OCI-LY3 (cell line): ENCODE measurements around the gene ZKSCAN1.

Experiments used
- H2AFZ ChIP-seq: fragments of 200-600, 300-600 bp; shearing (Covaris generic); 2 replicates; pipeline ENCODE4 v1.6.0; 2014; ENCODE audit warnings: antibody characterized with exemption, low read depth, low read length
- H3K27ac ChIP-seq: fragments of 200-600, 300-600 bp; sonication (generic); 2 replicates; pipeline ENCODE4 v1.5.1; 2014; ENCODE audit warnings: mild to moderate bottlenecking, low read length, moderate library complexity, mixed read lengths
- H3K27me3 ChIP-seq: fragments of 200-600, 300-600 bp; sonication (generic); 2 replicates; pipeline ENCODE4 v1.6.1; 2014; ENCODE audit warnings: low read depth, low read length, mixed read lengths
- H3K36me3 ChIP-seq: fragments of 200-600, 300-600 bp; sonication (generic); replicated peaks from 2 replicates; pipeline ENCODE3; 2014; ENCODE audit warnings: low read depth, low read length, mixed read lengths
- H3K4me1 ChIP-seq: fragments of 300-600, 200-600 bp; sonication (generic); 2 replicates; pipeline ENCODE4 v1.6.1; 2014; ENCODE audit warnings: low read length, mixed read lengths
- H3K4me2 ChIP-seq: fragments of 200-600, 300-600 bp; sonication (generic); 2 replicates; pipeline ENCODE4 v1.6.1; 2014; ENCODE audit warnings: low read length, mixed read lengths
- H3K4me3 ChIP-seq: fragments of 300-600, 200-600 bp; sonication (generic); 2 replicates; pipeline ENCODE4 v1.5.1; 2014; ENCODE audit warnings: antibody characterized with exemption, mild to moderate bottlenecking, low read length, moderate library complexity
- H3K79me2 ChIP-seq: fragments of 300-600, 200-600 bp; shearing (Covaris generic); 2 replicates; pipeline ENCODE4 v1.6.1; 2014; ENCODE audit warnings: mild to moderate bottlenecking, low read length, mixed read lengths
- H3K9ac ChIP-seq: fragments of 300-600, 200-600 bp; shearing (Covaris generic); 2 replicates; pipeline ENCODE4 v1.6.0; 2014; ENCODE audit warnings: mild to moderate bottlenecking, low read length, moderate library complexity
- H3K9me3 ChIP-seq: fragments of 200-600, 300-600 bp; shearing (Covaris generic); 2 replicates; pipeline ENCODE4 v1.6.1; 2014; ENCODE audit warnings: low read length, mixed read lengths; ENCODE audit not compliant: insufficient read depth
- H4K20me1 ChIP-seq: fragments of 200-600, 300-600 bp; sonication (generic); 2 replicates; pipeline ENCODE4 v1.6.1; 2016; ENCODE audit warnings: low read length, mixed read lengths; ENCODE audit not compliant: insufficient read depth
- CTCF ChIP-seq: fragments of 200-600, 300-600 bp; sonication (generic); IDR thresholded peaks from 2 replicates; pipeline ENCODE4 v1.5.1; 2014; ENCODE audit warnings: antibody characterized with exemption, low read length, low read depth
- EZH2phosphoT487 ChIP-seq: fragments of 200-600 bp; shearing (Covaris generic); IDR thresholded peaks from 2 replicates; pipeline ENCODE4 v1.6.1; 2018; ENCODE audit warnings: antibody characterized with exemption, mixed run types, low read depth

The ZKSCAN1 gene

GRCh38 chr7:100082978-100083377 is 67.6 kb downstream of the ZKSCAN1 start:
- no peak overlapping the region for H3K27ac ChIP-seq
- peaks cover 36% of the 10 kb centered on the region for H3K79me2 ChIP-seq
- TF ChIP-seq EZH2phosphoT487 (no peak), CTCF (no peak)
- H4K20me1 ChIP-seq: no peaks in the 10 kb centered on the region
- H3K27me3 ChIP-seq: peaks cover 12% of the 10 kb centered on the region; the same call in 1 of the 2 replicates
- H3K4me3 ChIP-seq: peak overlapping the region; percentile 99
- no peak overlapping the region; the same call in 1 of the 2 replicates for H3K9ac ChIP-seq
- peaks cover 12% of the 10 kb centered on the region for H3K4me1 ChIP-seq
- H3K36me3 ChIP-seq: peaks cover 13% of the 10 kb centered on the region
- peak overlapping the region; percentile 62; the same call in 1 of the 2 replicates for H2AFZ ChIP-seq
- peak overlapping the region; percentile 86 for H3K4me2 ChIP-seq
- no peaks in the 10 kb centered on the region for H3K9me3 ChIP-seq

- H3K27ac ChIP-seq: no peak overlapping the region
- H3K9me3 ChIP-seq: no peaks in the 10 kb centered on the region
- TF ChIP-seq CTCF (no peak), EZH2phosphoT487 (no peak)
- no peaks in the 10 kb centered on the region for H3K36me3 ChIP-seq
- H3K79me2 ChIP-seq: peaks cover 20% of the 10 kb centered on the region
- no peak overlapping the region for H2AFZ ChIP-seq
- H3K9ac ChIP-seq: no peak overlapping the region
- no peak overlapping the region for H3K4me2 ChIP-seq
- peaks cover 12% of the 10 kb centered on the region; the same call in 1 of the 2 replicates for H3K27me3 ChIP-seq
- peaks cover 17% of the 10 kb centered on the region for H3K4me1 ChIP-seq
- no peak overlapping the region for H3K4me3 ChIP-seq
- H4K20me1 ChIP-seq: no peaks in the 10 kb centered on the region
Measured at GRCh38 chr7:100085515-100085914, 70.1 kb downstream of the ZKSCAN1 start.

- peaks cover 14% of the 10 kb centered on the region for H3K36me3 ChIP-seq
- H3K27ac ChIP-seq: no peak overlapping the region
- no peak overlapping the region for H3K4me3 ChIP-seq
- H3K9ac ChIP-seq: no peak overlapping the region
- H3K9me3 ChIP-seq: no peaks in the 10 kb centered on the region
- H3K27me3 ChIP-seq: peaks cover 12% of the 10 kb centered on the region; the same call in 1 of the 2 replicates
- no peak overlapping the region for H2AFZ ChIP-seq
- H3K4me2 ChIP-seq: no peak overlapping the region
- TF ChIP-seq CTCF (no peak), EZH2phosphoT487 (no peak)
- peaks cover 16% of the 10 kb centered on the region for H3K4me1 ChIP-seq
- H4K20me1 ChIP-seq: no peaks in the 10 kb centered on the region
- peaks cover 9% of the 10 kb centered on the region for H3K79me2 ChIP-seq
Measured at GRCh38 chr7:100087055-100087750, 71.8 kb downstream of the ZKSCAN1 start.

GRCh38 chr7:100088095-100088620 is 72.8 kb downstream of the ZKSCAN1 start:
- peak overlapping the region; percentile 93 for H3K4me2 ChIP-seq
- H3K27ac ChIP-seq: peak overlapping the region; percentile 55
- peaks cover 4% of the 10 kb centered on the region; the same call in 1 of the 2 replicates for H4K20me1 ChIP-seq
- H3K4me3 ChIP-seq: peak overlapping the region; percentile 90
- peaks cover 12% of the 10 kb centered on the region; the same call in 1 of the 2 replicates for H3K27me3 ChIP-seq
- H2AFZ ChIP-seq: peak overlapping the region; percentile 65; the same call in 1 of the 2 replicates
- peaks cover 11% of the 10 kb centered on the region for H3K4me1 ChIP-seq
- TF ChIP-seq CTCF: no peak
- no peak for TF ChIP-seq EZH2phosphoT487
- peaks cover 9% of the 10 kb centered on the region for H3K79me2 ChIP-seq
- H3K36me3 ChIP-seq: peaks cover 23% of the 10 kb centered on the region
- peak overlapping the region; percentile 85 for H3K9ac ChIP-seq
- H3K9me3 ChIP-seq: no peaks in the 10 kb centered on the region
